ENCODE results near the gene NEMP1. TPM values are rescaled to one million over a fixed set of nuclear protein-coding genes. Genes with fewer than 3 reads are reported as not detected.

The NEMP1 gene
- total and polyA plus RNA-seq, 10 of the 15 experiments (the other 5 are each of a cell fraction or from before 2014, with no cell fraction given): 4.0 to 45.9 (median 19.8) TPM

DNA sequence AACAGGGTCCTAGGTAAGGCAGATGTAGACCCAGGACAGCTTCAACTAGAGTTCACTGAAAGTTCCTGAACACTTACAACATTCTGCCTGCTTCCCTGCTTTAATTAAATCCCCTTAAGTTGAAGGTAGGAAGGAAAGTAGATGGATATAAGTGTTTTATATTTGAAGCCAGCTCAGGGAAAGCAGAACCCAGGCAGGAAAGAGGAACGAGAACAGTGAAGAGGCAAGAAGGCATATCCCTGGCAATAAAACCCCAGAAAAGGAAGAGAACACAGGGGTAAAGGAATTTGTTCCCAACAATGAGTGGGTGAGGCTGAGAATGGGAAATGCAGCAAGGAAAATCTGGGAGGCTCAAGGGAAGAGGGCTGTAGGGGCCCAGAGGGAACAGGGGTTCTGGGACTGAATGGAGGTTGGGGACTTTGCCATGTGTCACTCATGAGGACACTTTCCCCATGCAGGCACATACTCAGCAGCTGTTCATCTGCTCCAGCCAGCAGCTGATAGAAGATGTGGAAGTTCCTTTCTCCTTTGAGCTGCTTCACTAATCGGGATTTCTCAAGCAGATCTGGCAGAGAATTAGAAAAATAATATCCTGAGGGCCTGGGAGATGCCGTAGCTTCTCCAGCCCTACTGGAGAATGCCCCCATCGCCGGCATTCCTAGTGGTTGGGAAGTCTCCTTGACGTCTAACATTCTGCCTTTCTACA, 32.4 kb downstream of the NEMP1 start:
- in situ Hi-C loops (cut with MboI) (no loop called here), intact Hi-C loops (cut with micrococcal nuclease; ENCODE audit: unreplicated experiment) (no loop called here)
- SMC1A ChIA-PET (ENCODE audit: uncharacterized antibody, unreplicated experiment): interaction anchor here (0.7 to 1.4 kb wide), 4 partner anchors 11 to 75 kb away, joined by 3 read pairs; no protein-coding TSS in a partner anchor
- Histone ChIP-seq H4K20me1 (ENCODE audit: control insufficient read depth, insufficient read depth) (no peaks in the 10 kb centered on the region), H3K27ac (ENCODE audit: control insufficient read depth, insufficient read depth) (no peak overlapping the region), H3K36me3 (ENCODE audit: control insufficient read depth in 2 of 2, insufficient read depth in 2 of 2, low read length in 1 of 2) (no peaks in the 10 kb centered on the region), H3K9me3 (replicated peaks; ENCODE audit: control insufficient read depth, insufficient read depth, low read length) (no peaks in the 10 kb centered on the region; the same call in 2 of the 3 replicates), H2AFZ (ENCODE audit: control insufficient read depth, low read depth, low read length) (no peak overlapping the region), H3K79me2 (ENCODE audit: control insufficient read depth, insufficient read depth, low read length) (no peaks in the 10 kb centered on the region), H3K4me1 (ENCODE audit: control insufficient read depth, insufficient read depth, low read length) (peaks cover 15% of the 10 kb centered on the region), H3K4me3 (no peak overlapping the region), H3K27me3 (replicated peaks in 1 of 2; ENCODE audit: control insufficient read depth in 2 of 2, insufficient read depth in 2 of 2, low read length in 1 of 2) (no peaks in the 10 kb centered on the region; a peak in 1 of 4 replicates), H3K4me2 (ENCODE audit: control insufficient read depth, insufficient read depth) (no peak overlapping the region), H3K9ac (ENCODE audit: control insufficient read depth, insufficient read depth, low read length) (no peak overlapping the region)
- BruUV-seq (replicated peaks): no TSS peak
- no peak for TF ChIP-seq MTA2 (IDR thresholded peaks at IDR 0.05; ENCODE audit: low read depth)
- TF ChIP-seq ZNF24 (IDR thresholded peaks at IDR 0.05): peak; percentile 41; the same call in 1 of the 2 replicates
- RAD21 ChIA-PET (ENCODE audit: unreplicated experiment): no interaction called here
- 46% methylated on average over 6 of the region's 6 CpGs for WGBS (ENCODE audit: insufficient coverage, insufficient replicate concordance, low lambda C conversion rate, missing lambda C conversion rate)
- FAIRE-seq: no peak
- ATAC-seq: no peak
- no peak for DNase-seq (ENCODE audit: low read depth, low spot score)
- CTCF ChIA-PET: interaction anchor here (0.9 to 1.1 kb wide), 2 partner anchors 16 to 129 kb away, joined by 4 read pairs; no protein-coding TSS in a partner anchor
- POLR2A ChIA-PET: interaction anchor here (0.7 to 1.4 kb wide), 2 partner anchors 13 to 289 kb away, joined by 3 to 4 read pairs; no protein-coding TSS in a partner anchor

DNA sequence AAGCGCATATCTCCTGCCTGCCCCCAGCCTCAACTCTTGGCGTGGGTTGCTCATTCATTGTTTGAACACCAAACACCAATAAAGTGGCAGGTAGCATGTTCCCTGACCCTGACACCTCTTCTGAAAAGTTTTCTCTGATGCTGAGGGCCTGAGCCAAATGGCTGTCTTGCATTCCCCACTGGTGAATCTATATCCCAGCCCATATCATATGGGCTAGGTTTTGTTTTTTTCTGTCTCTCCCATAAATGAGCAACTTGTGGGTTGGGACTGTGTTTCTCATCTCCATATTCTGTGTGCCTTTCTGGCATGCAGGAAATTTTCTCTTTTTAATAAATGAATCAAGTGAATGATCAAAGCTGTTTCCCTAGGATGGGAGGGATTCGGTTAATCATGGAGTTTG, 33.7 kb downstream of the NEMP1 start:
- H4K20me1 ChIP-seq (ENCODE audit: control insufficient read depth, insufficient read depth): no peaks in the 10 kb centered on the region
- ATAC-seq: no peak
- no peak for DNase-seq (ENCODE audit: low read depth, low spot score)
- ChIA-PET POLR2A (no interaction called here), SMC1A (ENCODE audit: uncharacterized antibody, unreplicated experiment) (no interaction called here), RAD21 (ENCODE audit: unreplicated experiment) (no interaction called here), CTCF (interaction anchor here (1.1 kb wide), 1 partner anchor 9 kb away, joined by 3 read pairs; no protein-coding TSS in a partner anchor)
- H3K9ac ChIP-seq (ENCODE audit: control insufficient read depth, insufficient read depth, low read length): no peak overlapping the region
- BruUV-seq (replicated peaks): no TSS peak
- H3K4me1 ChIP-seq (ENCODE audit: control insufficient read depth, insufficient read depth, low read length): peaks cover 15% of the 10 kb centered on the region
- H3K27ac ChIP-seq (ENCODE audit: control insufficient read depth, insufficient read depth): no peak overlapping the region
- H3K4me3 ChIP-seq: no peak overlapping the region
- 69% methylated on average over 3 of the region's 3 CpGs for WGBS (ENCODE audit: insufficient coverage, insufficient replicate concordance, low lambda C conversion rate, missing lambda C conversion rate)
- H2AFZ ChIP-seq (ENCODE audit: control insufficient read depth, low read depth, low read length): no peak overlapping the region
- in situ Hi-C loops (cut with MboI): no loop called here
- no peaks in the 10 kb centered on the region; the same call in 2 of the 3 replicates for H3K9me3 ChIP-seq (replicated peaks; ENCODE audit: control insufficient read depth, insufficient read depth, low read length)
- intact Hi-C loops (cut with micrococcal nuclease; ENCODE audit: unreplicated experiment): no loop called here
- no peaks in the 10 kb centered on the region; a peak in 1 of 4 replicates for H3K27me3 ChIP-seq (replicated peaks in 1 of 2; ENCODE audit: control insufficient read depth in 2 of 2, insufficient read depth in 2 of 2, low read length in 1 of 2)
- no peak for FAIRE-seq
- no peaks in the 10 kb centered on the region for H3K79me2 ChIP-seq (ENCODE audit: control insufficient read depth, insufficient read depth, low read length)
- no peaks in the 10 kb centered on the region for H3K36me3 ChIP-seq (ENCODE audit: control insufficient read depth in 2 of 2, insufficient read depth in 2 of 2, low read length in 1 of 2)
- H3K4me2 ChIP-seq (ENCODE audit: control insufficient read depth, insufficient read depth): no peak overlapping the region
- TF ChIP-seq PAX8 (IDR thresholded peaks at IDR 0.05) (no peak), TCF3 (IDR thresholded peaks at IDR 0.05; ENCODE audit: borderline replicate concordance, insufficient read depth, low read depth, low read length) (no peak), HCFC1 (IDR thresholded peaks at IDR 0.05; ENCODE audit: low read length) (no peak), GABPA (IDR thresholded peaks at IDR 0.05; ENCODE audit: low read depth) (no peak), ZNF384 (IDR thresholded peaks at IDR 0.05; ENCODE audit: borderline replicate concordance, low read depth, low read length) (no peak), RFX5 (IDR thresholded peaks at IDR 0.05; ENCODE audit: low read depth, low read length) (no peak), NFIC (IDR thresholded peaks at IDR 0.05; ENCODE audit: low read depth, low read length) (no peak), ZBED1 (IDR thresholded peaks at IDR 0.05; ENCODE audit: borderline replicate concordance) (no peak), NFYB (IDR thresholded peaks at IDR 0.05; ENCODE audit: insufficient read depth, low read depth, low read length) (no peak), CHD2 (IDR thresholded peaks at IDR 0.05; ENCODE audit: borderline replicate concordance, low read depth, low read length) (no peak)
- TF ChIP-seq, protein P1, sequence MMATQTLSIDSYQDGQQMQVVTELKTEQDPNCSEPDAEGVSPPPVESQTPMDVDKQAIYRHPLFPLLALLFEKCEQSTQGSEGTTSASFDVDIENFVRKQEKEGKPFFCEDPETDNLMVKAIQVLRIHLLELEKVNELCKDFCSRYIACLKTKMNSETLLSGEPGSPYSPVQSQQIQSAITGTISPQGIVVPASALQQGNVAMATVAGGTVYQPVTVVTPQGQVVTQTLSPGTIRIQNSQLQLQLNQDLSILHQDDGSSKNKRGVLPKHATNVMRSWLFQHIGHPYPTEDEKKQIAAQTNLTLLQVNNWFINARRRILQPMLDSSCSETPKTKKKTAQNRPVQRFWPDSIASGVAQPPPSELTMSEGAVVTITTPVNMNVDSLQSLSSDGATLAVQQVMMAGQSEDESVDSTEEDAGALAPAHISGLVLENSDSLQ (IDR thresholded peaks at IDR 0.05): no peak
- TF ChIP-seq, protein P2, sequence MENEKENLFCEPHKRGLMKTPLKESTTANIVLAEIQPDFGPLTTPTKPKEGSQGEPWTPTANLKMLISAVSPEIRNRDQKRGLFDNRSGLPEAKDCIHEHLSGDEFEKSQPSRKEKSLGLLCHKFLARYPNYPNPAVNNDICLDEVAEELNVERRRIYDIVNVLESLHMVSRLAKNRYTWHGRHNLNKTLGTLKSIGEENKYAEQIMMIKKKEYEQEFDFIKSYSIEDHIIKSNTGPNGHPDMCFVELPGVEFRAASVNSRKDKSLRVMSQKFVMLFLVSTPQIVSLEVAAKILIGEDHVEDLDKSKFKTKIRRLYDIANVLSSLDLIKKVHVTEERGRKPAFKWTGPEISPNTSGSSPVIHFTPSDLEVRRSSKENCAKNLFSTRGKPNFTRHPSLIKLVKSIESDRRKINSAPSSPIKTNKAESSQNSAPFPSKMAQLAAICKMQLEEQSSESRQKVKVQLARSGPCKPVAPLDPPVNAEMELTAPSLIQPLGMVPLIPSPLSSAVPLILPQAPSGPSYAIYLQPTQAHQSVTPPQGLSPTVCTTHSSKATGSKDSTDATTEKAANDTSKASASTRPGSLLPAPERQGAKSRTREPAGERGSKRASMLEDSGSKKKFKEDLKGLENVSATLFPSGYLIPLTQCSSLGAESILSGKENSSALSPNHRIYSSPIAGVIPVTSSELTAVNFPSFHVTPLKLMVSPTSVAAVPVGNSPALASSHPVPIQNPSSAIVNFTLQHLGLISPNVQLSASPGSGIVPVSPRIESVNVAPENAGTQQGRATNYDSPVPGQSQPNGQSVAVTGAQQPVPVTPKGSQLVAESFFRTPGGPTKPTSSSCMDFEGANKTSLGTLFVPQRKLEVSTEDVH (IDR thresholded peaks at IDR 0.05; ENCODE audit: low read depth, partially characterized antibody): no peak
